K562 (cell line): ENCODE data around the gene ADAM23. TPM values are rescaled to one million over a fixed set of nuclear protein-coding genes. Genes with fewer than 3 reads are reported as not detected.

Experiments
- ATAC-seq: fragments of 200-7000 bp; cut with Tn5 transposase; 3 replicates; pipeline ENCODE4 v1.9.1; 2020; ENCODE audit warnings: moderate library complexity
- BruUV-seq: library from RNA; stranded (reverse); fragments of 400-500 nt; replicated peaks from 2 replicates; lab custom pipeline; 2021; lab: Mats Ljungman, UMichigan
- CTCF ChIA-PET: fragments of 300-600 bp; formaldehyde crosslinking; extraction: SDS; loops from one replicate; lab custom pipeline; 2021; ENCODE audit warnings: low intra/inter-chr PET ratio; lab: Yijun Ruan, JAX
- POLR2A ChIA-PET: fragments of 300-600, 350-650 bp; sonication (Branson Sonifier 250); formaldehyde crosslinking; extraction: SDS; loops from one replicate; lab custom pipeline; 2021; ENCODE audit warnings: antibody characterized with exemption, inconsistent platforms; lab: Yijun Ruan, JAX
- DNase-seq, 4 experiments: peaks; one replicate each; pipeline versions ENCODE4 v3.0.0 to v3.0.0-alpha.2; 2011 to 2018; ENCODE audit warnings: low spot score in 3 of 4, mixed read lengths in 3 of 4; ENCODE audit errors: extremely low read depth in 1 of 4
- FAIRE-seq: peaks from 2 replicates; lab custom pipeline; 2011; peaks lifted over from hg19 to GRCh38; lab: Jason Lieb, UNC
- H2AFZ ChIP-seq: 2 replicates; pipeline ENCODE4 v1.6.0; 2011; ENCODE audit warnings: low read depth, low read length, control low read depth, inconsistent platforms
- H3K27ac ChIP-seq: fragments of 200-600 bp; 3 replicates; pipeline ENCODE4 v1.8.0; 2011; ENCODE audit warnings: low read depth, mild to moderate bottlenecking, control low read depth, inconsistent platforms, low read length, moderate library complexity, mixed read lengths; ENCODE audit errors: extremely low read depth
- H3K27me3 ChIP-seq, 2 experiments: fragments of 300-600 bp in 1 of 2; 2 replicates in 1 of 2; 3 replicates in 1 of 2; pipeline versions ENCODE4 v1.6.0 to v1.8.0; 2011; ENCODE audit warnings: inconsistent platforms in 2 of 2, low read length in 2 of 2, mild to moderate bottlenecking in 1 of 2, mixed read lengths in 1 of 2, moderate library complexity in 1 of 2; ENCODE audit not compliant: control insufficient read depth in 2 of 2, insufficient read depth in 2 of 2
- H3K36me3 ChIP-seq: fragments of 300-600 bp; 3 replicates; pipeline ENCODE4 v1.8.0; 2011; ENCODE audit warnings: mild to moderate bottlenecking, low read length, inconsistent platforms; ENCODE audit not compliant: control insufficient read depth, insufficient read depth
- H3K4me1 ChIP-seq, 2 experiments: fragments of 200-600 bp in 1 of 2; replicated peaks in 1 of 2; 2 replicates in 1 of 2; 3 replicates in 1 of 2; pipeline versions ENCODE4 v1.5.1 to v1.8.0; 2011; ENCODE audit warnings: inconsistent platforms in 2 of 2, low read length in 2 of 2, mild to moderate bottlenecking in 1 of 2, mixed read lengths in 1 of 2, moderate library complexity in 1 of 2; ENCODE audit not compliant: control insufficient read depth in 2 of 2, insufficient read depth in 2 of 2
- H3K4me2 ChIP-seq: 2 replicates; pipeline ENCODE4 v1.6.1; 2011; ENCODE audit warnings: low read length, control low read depth, inconsistent platforms, mixed read lengths; ENCODE audit not compliant: insufficient read depth
- H3K4me3 ChIP-seq: fragments of 200-600 bp; sonication (generic), shearing (Covaris generic); 2 replicates; pipeline ENCODE4 v1.5.1; 2016; ENCODE audit warnings: control low read depth, inconsistent platforms
- H3K79me2 ChIP-seq: fragments of 200-600 bp; 3 replicates; pipeline ENCODE4 v1.8.0; 2011; ENCODE audit warnings: low read length, inconsistent platforms; ENCODE audit not compliant: control insufficient read depth, insufficient read depth
- H3K9ac ChIP-seq, 2 experiments: 2 replicates each; pipeline versions ENCODE4 v1.6.0 to v1.6.1; 2011; ENCODE audit warnings: low read depth in 2 of 2, low read length in 2 of 2, control low read depth in 1 of 2, inconsistent platforms in 1 of 2, mild to moderate bottlenecking in 1 of 2, mixed read lengths in 1 of 2; ENCODE audit not compliant: insufficient read depth in 1 of 2
- H3K9me1 ChIP-seq: one replicate; pipeline ENCODE4 v1.6.0; 2011; ENCODE audit warnings: inconsistent platforms, mild to moderate bottlenecking, low read length, moderate library complexity; ENCODE audit not compliant: control insufficient read depth, insufficient read depth
- H3K9me3 ChIP-seq: replicated peaks from 2 replicates; pipeline ENCODE4 v1.5.1; 2011; ENCODE audit warnings: low read depth, low read length, inconsistent platforms; ENCODE audit not compliant: control insufficient read depth, insufficient read depth
- H4K20me1 ChIP-seq: replicated peaks from 2 replicates; pipeline ENCODE4 v1.6.1; 2011; ENCODE audit warnings: low read length, inconsistent platforms, mixed read lengths; ENCODE audit not compliant: control insufficient read depth, insufficient read depth
- ATF7 ChIP-seq: fragments of 450-650 bp; IDR thresholded peaks from 2 replicates; pipeline ENCODE4 v1.7.1; 2014; ENCODE audit warnings: mild to moderate bottlenecking, moderate library complexity
- CEBPG ChIP-seq, 3 experiments: fragments of 200-800 bp in 1 of 3; sonication (Bioruptor generic) in 1 of 3; sonication (generic) in 1 of 3; formaldehyde crosslinking in 1 of 3; IDR thresholded peaks in 2 of 3; conservative IDR thresholded peaks in 1 of 3; 2 replicates each; pipeline versions ENCODE4 v1.6.1 to v1.8.0; 2016 to 2022; ENCODE audit warnings: missing compliant biosample characterization in 2 of 3, missing genetic modification characterization in 2 of 3, mild to moderate bottlenecking in 1 of 3, missing genetic modification reagents in 1 of 3
- EP300 ChIP-seq: IDR thresholded peaks from 2 replicates; pipeline ENCODE4 v1.6.1; 2012; ENCODE audit warnings: low read length, improper control_type of control experiment
- HBP1 ChIP-seq: fragments of 450-650 bp; formaldehyde crosslinking; IDR thresholded peaks from 2 replicates; pipeline ENCODE4 v1.4.0; 2022; ENCODE audit warnings: missing genetic modification characterization
- THRA ChIP-seq: fragments of 450-650 bp; IDR thresholded peaks from 2 replicates; pipeline ENCODE4 v1.6.1; 2017; ENCODE audit warnings: mild to moderate bottlenecking, moderate library complexity
- TRIM24 ChIP-seq, 2 experiments: fragments of 450-650 bp; IDR thresholded peaks; 2 replicates each; pipeline ENCODE4 v1.6.1; 2016
- ZC3H4 ChIP-seq: sonication (generic); formaldehyde crosslinking; IDR thresholded peaks from 2 replicates; pipeline ENCODE4 v1.9.0; 2021; ENCODE audit warnings: missing genetic modification reagents, borderline replicate concordance
- WGBS: fragments of 100-300 bp; shearing (Covaris generic); methylation state at CpG from one replicate; pipeline ENCODE4 v1.1.6; 2016; ENCODE audit warnings: low coverage, mixed read lengths; ENCODE audit not compliant: insufficient coverage; ENCODE audit errors: missing lambda C conversion rate; 5-methylcytosine and 5-hydroxymethylcytosine counted together
- in situ Hi-C: fragments of 300-500 bp; cut with MboI; formaldehyde crosslinking; loops from 4 replicates; pipeline ENCODE4 v1.15.0; 2018; ENCODE audit warnings: inconsistent platforms, mixed read lengths
- intact Hi-C: fragments of 100-400 bp; cut with micrococcal nuclease; formaldehyde crosslinking; loops from 2 replicates; pipeline ENCODE4 v1.14.2; 2022
- polyA plus RNA-seq, 8 experiments: library from polyadenylated mRNA; depleted of rRNA in 4 of 8; stranded (reverse) in 5 of 8; unstranded in 3 of 8; fragments of >200 nt; fragmentation: Nextera tagmentation in 2 of 8; fragmentation: Illumina TruSeq in 1 of 8; extraction: Ambion mirVana in 2 of 8; extraction: Trizol in 1 of 8; gene quantifications; 2 replicates each; pipeline versions ENCODE4 v1.2.1 to v1.2.3, GENCODE V29; 2011 to 2014; ENCODE audit warnings: inconsistent platforms in 1 of 8, missing spikeins in 1 of 8
- total RNA-seq, 7 experiments: library from RNA; depleted of rRNA in 6 of 7; stranded (reverse); fragments of >200 nt in 6 of 7; fragmentation: Illumina TruSeq in 2 of 7; extraction: Trizol in 2 of 7; gene quantifications; 2 replicates each; pipeline versions ENCODE4 v1.2.1 to v1.2.3, GENCODE V29; 2011 to 2021; ENCODE audit warnings: low replicate concordance in 1 of 7
- TF ChIP-seq, protein P1 (sequence below): fragments of 450-650 bp; formaldehyde crosslinking; IDR thresholded peaks from 2 replicates; pipeline ENCODE4 v1.4.0; 2022; ENCODE audit warnings: mild to moderate bottlenecking, moderate library complexity
- TF ChIP-seq, protein P2 (sequence below), 2 experiments: fragments of 450-650 bp in 1 of 2; sonication (generic) in 1 of 2; formaldehyde crosslinking in 1 of 2; IDR thresholded peaks in 1 of 2; conservative IDR thresholded peaks in 1 of 2; 2 replicates each; pipeline versions ENCODE4 v1.6.1 to v1.8.1; 2016 to 2023; ENCODE audit warnings: mild to moderate bottlenecking in 2 of 2, moderate library complexity in 2 of 2, inconsistent platforms in 1 of 2, missing genetic modification reagents in 1 of 2

ADAM23 gene
- total and polyA plus RNA-seq, 9 of the 15 experiments (the other 6 are each of a cell fraction or from before 2014, with no cell fraction given) = 0.02 TPM; not detected in 8

- no peak for TF ChIP-seq HBP1 (CRISPR knock-in tag)
Observed at GRCh38 chr2:206642075-206643025, 199.0 kb downstream of the ADAM23 start, which contains the start of gene FAM237A (continued).

- intact Hi-C loops = no loop called here
- CTCF ChIA-PET = no interaction called here
- H2AFZ ChIP-seq = no peak overlapping the region
- in situ Hi-C loops = no loop called here
- H3K27me3 ChIP-seq = no peaks in the 10 kb centered on the region
- no peak for DNase-seq
- no peak overlapping the region for H3K4me2 ChIP-seq
- no peak overlapping the region for H3K27ac ChIP-seq
- POLR2A ChIA-PET = no interaction called here
- no peaks in the 10 kb centered on the region for H3K4me1 ChIP-seq
- H3K36me3 ChIP-seq = no peaks in the 10 kb centered on the region
- WGBS = 0% methylated on average over 1 of the region's 1 CpG
- no peak overlapping the region for H3K4me3 ChIP-seq
- BruUV-seq = no TSS peak
- H3K9me1 ChIP-seq = no peaks in the 10 kb centered on the region
- no peaks in the 10 kb centered on the region for H3K79me2 ChIP-seq
- H4K20me1 ChIP-seq = no peaks in the 10 kb centered on the region
- H3K9ac ChIP-seq = no peak overlapping the region
- peak; percentile 7; the same call in 1 of the 2 replicates for TF ChIP-seq EP300
- TF ChIP-seq ATF7 = no peak; the same call in 1 of the 2 replicates
- no peak for TF ChIP-seq ZC3H4 (CRISPR knock-in tag)
- TF ChIP-seq CEBPG (CRISPR knock-in tag; IDR thresholded peaks at IDR 0.05) = no peak
- peak; percentile 62 to 90 for TF ChIP-seq CEBPG (tag; conservative IDR thresholded peaks at IDR 0.05 in 1 of 2, IDR thresholded peaks at IDR 0.05 in 1 of 2)
- peak; percentile 68 to 77; a peak in 2 of 4 replicates for TF ChIP-seq TRIM24 (IDR thresholded peaks at IDR 0.05)
- no peak for TF ChIP-seq THRA
- TF ChIP-seq, protein P1, sequence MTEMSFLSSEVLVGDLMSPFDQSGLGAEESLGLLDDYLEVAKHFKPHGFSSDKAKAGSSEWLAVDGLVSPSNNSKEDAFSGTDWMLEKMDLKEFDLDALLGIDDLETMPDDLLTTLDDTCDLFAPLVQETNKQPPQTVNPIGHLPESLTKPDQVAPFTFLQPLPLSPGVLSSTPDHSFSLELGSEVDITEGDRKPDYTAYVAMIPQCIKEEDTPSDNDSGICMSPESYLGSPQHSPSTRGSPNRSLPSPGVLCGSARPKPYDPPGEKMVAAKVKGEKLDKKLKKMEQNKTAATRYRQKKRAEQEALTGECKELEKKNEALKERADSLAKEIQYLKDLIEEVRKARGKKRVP (CRISPR knock-in tag) = peak; percentile 68
- TF ChIP-seq, protein P2, sequence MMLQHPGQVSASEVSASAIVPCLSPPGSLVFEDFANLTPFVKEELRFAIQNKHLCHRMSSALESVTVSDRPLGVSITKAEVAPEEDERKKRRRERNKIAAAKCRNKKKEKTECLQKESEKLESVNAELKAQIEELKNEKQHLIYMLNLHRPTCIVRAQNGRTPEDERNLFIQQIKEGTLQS (IDR thresholded peaks at IDR 0.05) = peak; percentile 71
- TF ChIP-seq, protein P2 (CRISPR knock-in tag; conservative IDR thresholded peaks at IDR 0.05) = no peak
- ATAC-seq = no peak
- no peaks in the 10 kb centered on the region for H3K9me3 ChIP-seq
- FAIRE-seq = no peak
Observed at GRCh38 chr2:206647985-206648384, 204.7 kb downstream of the ADAM23 start.
